Small intestine (tissue), 16 donors: ENCODE data around the gene ANKRD29. TPM values are rescaled to one million over a fixed set of nuclear protein-coding genes. Genes with fewer than 3 reads are reported as not detected.

Source experiments
- DNase-seq, 2 donors: peaks; one replicate each; pipeline versions ENCODE4 v3.0.0 to v3.0.0-alpha.2; 2013
- FAIRE-seq: peaks from 2 replicates; lab custom pipeline; 2012; peaks lifted over from hg19 to GRCh38; lab: Jason Lieb, UNC
- H3K27ac ChIP-seq, 3 donors: one replicate each; pipeline ENCODE4 v1.5.1; 2013; ENCODE audit warnings: low read length in 2 of 3, mild to moderate bottlenecking in 2 of 3, control low read depth in 1 of 3, inconsistent platforms in 1 of 3, low read depth in 1 of 3, moderate library complexity in 1 of 3
- H3K27me3 ChIP-seq, 3 donors: one replicate each; pipeline ENCODE4 v1.6.1; 2013; ENCODE audit warnings: low read length in 3 of 3, inconsistent platforms in 1 of 3; ENCODE audit not compliant: control insufficient read depth in 3 of 3, insufficient read depth in 3 of 3
- H3K36me3 ChIP-seq, 3 donors: one replicate each; pipeline ENCODE4 v1.6.1; 2013; ENCODE audit warnings: low read length in 3 of 3, inconsistent platforms in 1 of 3, low read depth in 1 of 3, mild to moderate bottlenecking in 1 of 3, moderate library complexity in 1 of 3; ENCODE audit not compliant: control insufficient read depth in 3 of 3, insufficient read depth in 2 of 3
- H3K4me1 ChIP-seq, 3 donors: one replicate each; pipeline ENCODE4 v1.6.1; 2013; ENCODE audit warnings: low read length in 2 of 3, inconsistent platforms in 1 of 3, low read depth in 1 of 3, mild to moderate bottlenecking in 1 of 3, moderate library complexity in 1 of 3; ENCODE audit not compliant: control insufficient read depth in 3 of 3, insufficient read depth in 2 of 3
- H3K4me3 ChIP-seq, 3 donors: one replicate each; pipeline ENCODE4 v1.5.1; 2013; ENCODE audit warnings: low read length in 3 of 3, control low read depth in 1 of 3, inconsistent platforms in 1 of 3, low read depth in 1 of 3, mild to moderate bottlenecking in 1 of 3, moderate library complexity in 1 of 3
- H3K9me3 ChIP-seq, 2 donors: one replicate each; pipeline ENCODE4 v1.6.1; 2013; ENCODE audit warnings: low read depth in 1 of 2, low read length in 1 of 2; ENCODE audit not compliant: control insufficient read depth in 2 of 2, insufficient read depth in 1 of 2
- whole genome bisulfite sequencing, 3 donors: extraction: QIAGEN DNeasy Blood & Tissue Kit; methylation state at CpG; one replicate each; pipeline ENCODE4 v1.1.7; 2013; 5-methylcytosine and 5-hydroxymethylcytosine counted together
- long read RNA-seq, 10 donors: transcript quantifications; one replicate each; lab custom pipeline, GENCODE V29; 2026
- polyA plus RNA-seq, 4 donors: library from polyadenylated mRNA; stranded (reverse) in 3 of 4; unstranded in 1 of 4; fragments of 200-250 nt in 3 of 4; fragments of 120-200 nt in 1 of 4; gene quantifications; one replicate each; pipeline versions ENCODE4 v1.2.1 to v1.2.3, GENCODE V29; 2013
- donor health status: healthy with polysubstance abuse.
- donor health status: control.
- donor health status: control.
- donor health status: Bipolar disorder and iron deficiency.
- donor health status: healthy.

ANKRD29 gene, protein sequence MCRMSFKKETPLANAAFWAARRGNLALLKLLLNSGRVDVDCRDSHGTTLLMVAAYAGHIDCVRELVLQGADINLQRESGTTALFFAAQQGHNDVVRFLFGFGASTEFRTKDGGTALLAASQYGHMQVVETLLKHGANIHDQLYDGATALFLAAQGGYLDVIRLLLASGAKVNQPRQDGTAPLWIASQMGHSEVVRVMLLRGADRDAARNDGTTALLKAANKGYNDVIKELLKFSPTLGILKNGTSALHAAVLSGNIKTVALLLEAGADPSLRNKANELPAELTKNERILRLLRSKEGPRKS
- 1 to 10 TPM; 1.8 to 5.1 (median 3.2) TPM for polyA plus RNA-seq
- long read RNA-seq, donor 1 = 0 reads
- long read RNA-seq, donor 2, partial matches to known transcripts = 0 of 1 reads
- long read RNA-seq, donor 2, other reads (novel, unspliced or antisense) = 0 of 1 reads
- long read RNA-seq, donor 3, partial matches to known transcripts = 0 of 1 reads
- long read RNA-seq, donor 3, other reads (novel, unspliced or antisense) = 0 of 1 reads
- long read RNA-seq, donor 4 = 0 reads
- long read RNA-seq, donor 5 = 0 reads
- long read RNA-seq, donor 6 = 0 reads
- long read RNA-seq, donor 7, partial matches to known transcripts = 0 of 3 reads
- long read RNA-seq, donor 7, other reads (novel, unspliced or antisense) = 0 of 3 reads
- long read RNA-seq, donor 8, partial matches to known transcripts = 0 of 1 reads
- long read RNA-seq, donor 8, other reads (novel, unspliced or antisense) = 0 of 1 reads
- long read RNA-seq, donor 9 = 0 reads
- long read RNA-seq, donor 10, transcript ANKRD29-202 (2 exons, 846 nt) = major isoform, 6 of 7 reads
- long read RNA-seq, donor 10, partial matches to known transcripts = 0 of 7 reads
- long read RNA-seq, donor 10, other reads (novel, unspliced or antisense) = 0 of 7 reads

DNA sequence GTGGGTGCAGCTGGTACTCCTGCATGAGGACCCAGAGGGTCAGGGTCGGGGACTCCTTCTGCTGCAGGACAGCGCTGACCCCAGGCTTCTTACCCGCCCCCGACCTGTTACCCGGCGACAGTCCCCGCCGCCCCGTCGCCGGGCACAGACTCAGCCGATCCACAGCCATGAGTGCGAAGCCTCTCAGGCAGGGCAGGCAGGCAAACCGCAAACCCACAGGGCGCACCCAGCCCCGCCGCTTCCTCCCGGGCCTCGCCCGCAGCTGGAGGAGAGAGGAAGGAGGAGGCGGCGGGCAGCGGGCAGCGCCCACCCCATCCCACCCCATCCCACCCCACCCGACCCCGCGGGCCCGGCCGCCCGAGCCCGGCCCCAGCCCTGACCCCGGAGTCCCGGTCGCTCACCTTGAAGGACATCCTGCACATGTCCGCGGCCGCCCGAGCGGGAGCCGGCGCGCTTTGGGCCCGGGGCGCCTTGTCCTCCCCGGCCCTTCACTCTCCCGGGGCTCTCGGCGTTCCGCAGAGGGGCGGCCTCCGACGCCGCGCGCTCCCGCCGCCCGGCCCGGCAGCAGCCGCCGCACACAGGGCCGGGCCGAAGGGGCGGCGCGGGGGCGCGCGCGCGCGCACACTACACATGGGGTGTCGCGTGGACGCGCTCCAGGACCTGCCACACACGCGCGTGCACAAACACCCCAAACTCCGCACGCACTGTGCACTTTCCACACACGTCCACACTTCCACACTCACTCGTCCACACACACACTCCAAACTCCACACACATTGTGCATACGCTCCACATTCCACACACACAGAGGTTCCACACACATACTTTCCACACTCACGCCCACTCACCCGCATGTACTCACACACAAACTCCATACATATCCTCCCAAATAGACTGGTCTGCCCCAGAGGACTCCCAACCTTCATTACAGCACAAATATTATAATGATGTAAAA is at the start of gene ANKRD29:
Gene ANKRD29 (minus strand): TSS at position 603 of the 955 bp plus-strand sequence. CDS start 181 bp downstream, at position 422.
- peaks cover 0 to 35% (median 3%) of the 10 kb centered on the region in 3 donors for H3K27me3 ChIP-seq
- DNase-seq = peak; percentile 28 to 64
- no peak within 1 kb of the TSS for H3K27ac ChIP-seq

DNA sequence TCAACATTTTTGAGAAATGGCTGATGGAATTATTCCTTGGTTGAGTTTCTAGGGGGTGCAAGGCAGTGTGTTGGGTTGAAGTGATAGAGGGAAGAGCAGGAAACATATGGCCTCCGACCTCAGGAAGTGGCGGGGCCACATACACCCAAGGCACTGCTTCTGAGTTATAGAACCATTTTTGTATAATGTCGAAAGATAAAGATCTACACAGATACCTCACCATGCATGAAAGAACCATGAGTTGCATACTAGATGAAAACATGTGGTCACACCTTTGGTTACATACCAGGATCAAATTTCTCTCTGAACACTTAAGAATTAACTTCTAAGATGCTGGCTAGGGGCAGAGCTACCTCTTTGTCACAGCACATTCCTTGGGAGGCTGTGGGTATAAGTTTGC is 49.7 kb upstream of the ANKRD29 start:
- FAIRE-seq (no peak), DNase-seq (no peak)
- 63 to 83% (median 69%) methylated on average over 3 of the region's 3 CpGs for WGBS, 3 donors
- Histone ChIP-seq H3K36me3 (no peaks in the 10 kb centered on the region), H3K9me3 (no peaks in the 10 kb centered on the region), H3K4me3 (no peak overlapping the region), H3K27ac (no peak overlapping the region), H3K27me3 (no peaks in the 10 kb centered on the region), H3K4me1 (peaks cover 0 to 17% (median 0%) of the 10 kb centered on the region in 3 donors)

More for the DNA sequence above, at the start of gene ANKRD29:
- H3K9me3 ChIP-seq = peaks cover 0 to 5% of the 10 kb centered on the region in 2 donors
- no peak for FAIRE-seq
- no peaks in the 10 kb centered on the region for H3K36me3 ChIP-seq
- peak within 1 kb of the TSS; percentile 40 to 66 (median 41) for H3K4me3 ChIP-seq
- H3K4me1 ChIP-seq = peaks cover 0 to 5% (median 0%) of the 10 kb centered on the region in 3 donors
- WGBS, 3 donors = 0 to 2% (median 1%) methylated on average over 46 to 86 of the region's 86 CpGs

DNA sequence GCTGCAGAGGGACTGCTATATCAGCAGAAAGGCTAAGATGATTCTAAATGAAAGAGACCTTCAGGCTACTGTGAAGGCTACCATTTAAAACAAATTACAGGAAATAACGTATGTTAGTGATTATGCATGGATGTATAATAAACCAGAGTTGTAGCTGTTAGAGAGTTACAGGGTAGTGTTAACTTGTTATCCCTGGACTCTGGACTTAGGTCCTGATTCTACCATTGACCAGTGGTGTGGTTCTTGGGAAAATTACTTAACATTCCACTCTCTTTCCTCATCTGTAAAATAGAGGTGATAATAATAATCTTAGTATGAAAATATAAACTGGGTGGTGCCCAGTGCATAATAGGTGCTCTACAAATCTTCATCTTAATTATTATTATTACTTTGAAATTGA is 48.7 kb upstream of the ANKRD29 start:
- H3K27ac ChIP-seq = peak overlapping the region in 1 of 3 donors; percentile 77
- FAIRE-seq (no peak), DNase-seq (peak; percentile 75 to 76)
- H3K36me3 ChIP-seq = no peaks in the 10 kb centered on the region
- WGBS, 3 donors = 13 to 55% (median 50%) methylated on average over 1 of the region's 1 CpG
- H3K27me3 ChIP-seq = no peaks in the 10 kb centered on the region
- peaks cover 0 to 5% of the 10 kb centered on the region in 2 donors for H3K9me3 ChIP-seq
- H3K4me1 ChIP-seq = peaks cover 0 to 17% (median 0%) of the 10 kb centered on the region in 3 donors
- H3K4me3 ChIP-seq = no peak overlapping the region

DNA sequence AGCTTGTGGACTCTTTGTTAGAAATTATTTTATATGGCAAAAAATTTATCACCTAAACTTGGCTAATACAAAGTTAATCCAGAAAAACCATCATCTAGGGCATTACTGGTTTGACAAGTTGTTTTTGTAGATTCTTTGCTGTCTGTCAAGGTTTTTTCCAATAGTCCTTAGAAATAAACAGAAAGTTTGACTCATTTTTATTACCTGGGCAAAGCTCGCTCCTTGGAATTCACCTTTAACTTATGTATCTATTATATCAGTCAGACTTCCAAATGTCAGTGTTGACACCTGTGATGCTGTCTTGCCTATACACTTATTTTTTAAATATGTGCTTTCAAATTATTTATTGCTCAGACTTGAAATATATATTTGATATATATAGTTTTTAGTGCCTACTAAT is 48.2 kb upstream of the ANKRD29 start:
- WGBS, 3 donors = 13 to 66% (median 56%) methylated on average over 1 of the region's 1 CpG
- peaks cover 0 to 5% of the 10 kb centered on the region in 2 donors for H3K9me3 ChIP-seq
- no peaks in the 10 kb centered on the region for H3K36me3 ChIP-seq
- FAIRE-seq (peak; percentile 65), DNase-seq (peak; percentile 83 to 86)
- H3K27ac ChIP-seq = peak overlapping the region in 1 of 3 donors; percentile 77
- H3K27me3 ChIP-seq = no peaks in the 10 kb centered on the region
- H3K4me3 ChIP-seq = no peak overlapping the region
- peaks cover 0 to 17% (median 0%) of the 10 kb centered on the region in 3 donors for H3K4me1 ChIP-seq

DNA sequence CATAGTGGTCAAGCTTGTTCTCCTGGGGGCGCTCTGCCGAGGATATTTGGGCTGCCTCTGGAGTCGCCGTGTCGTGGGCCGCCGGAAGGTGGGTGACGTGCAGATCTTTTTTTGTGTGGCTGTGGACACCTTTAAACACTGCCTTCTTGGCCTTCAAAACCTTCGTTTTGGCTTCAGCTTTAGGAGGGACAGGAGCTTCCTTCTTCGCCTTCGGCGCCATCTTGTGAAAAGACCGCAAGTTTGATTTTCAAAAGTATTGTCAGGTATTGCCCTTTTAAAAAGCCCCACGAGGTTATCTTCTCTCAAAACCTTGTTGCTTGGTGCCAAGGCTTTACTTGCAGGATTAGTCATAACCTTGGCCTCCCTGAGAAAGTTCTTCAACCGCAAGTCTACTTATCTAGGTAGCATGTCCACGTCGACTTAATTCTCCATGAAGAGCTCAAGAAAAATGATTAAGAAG is 47.4 kb upstream of the ANKRD29 start:
- Histone ChIP-seq H3K36me3 (no peaks in the 10 kb centered on the region), H3K4me1 (peaks cover 0 to 15% (median 0%) of the 10 kb centered on the region in 3 donors), H3K27me3 (no peaks in the 10 kb centered on the region), H3K27ac (peak overlapping the region in 1 of 3 donors; percentile 66), H3K9me3 (peaks cover 0 to 5% of the 10 kb centered on the region in 2 donors), H3K4me3 (no peak overlapping the region)
- DNase-seq = peak; percentile 30 to 47
- WGBS, 3 donors = 76 to 85% (median 78%) methylated on average over 17 of the region's 17 CpGs
- no peak for FAIRE-seq

DNA sequence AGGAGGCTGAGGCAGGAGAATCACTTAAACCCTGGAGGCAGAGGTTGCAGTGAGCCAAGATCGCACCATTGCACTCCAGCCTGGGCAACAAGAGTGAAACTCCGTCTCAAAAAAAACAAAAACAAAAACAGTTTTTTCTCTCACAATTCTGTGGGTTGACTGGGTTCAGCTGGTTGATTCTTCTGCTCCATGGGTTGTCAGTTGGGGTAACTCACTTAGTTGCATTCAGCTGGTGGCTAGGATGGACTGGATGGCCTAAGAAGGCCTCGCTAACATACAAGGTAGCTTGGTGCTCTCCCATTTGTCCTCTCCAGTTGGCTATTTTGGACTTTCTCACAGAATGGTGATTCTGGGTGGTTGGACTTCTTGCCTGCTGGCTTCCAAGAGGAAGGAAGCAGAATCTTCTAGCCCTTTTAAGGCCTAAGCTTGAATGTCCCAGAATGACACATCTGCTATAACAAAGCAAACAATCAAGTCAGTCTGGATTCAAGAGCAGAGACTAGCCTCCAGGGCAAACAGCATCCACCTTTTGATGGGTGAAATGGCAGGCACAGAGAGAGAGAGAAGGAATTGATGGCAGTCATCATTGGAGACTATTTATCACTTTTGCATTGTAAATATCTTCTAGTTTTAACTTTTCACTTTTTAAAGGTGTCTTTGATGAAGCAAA is 44.4 kb upstream of the ANKRD29 start:
- peaks cover 0 to 13% (median 0%) of the 10 kb centered on the region in 3 donors for H3K4me1 ChIP-seq
- DNase-seq = no peak
- no peak overlapping the region for H3K4me3 ChIP-seq
- peaks cover 0 to 5% of the 10 kb centered on the region in 2 donors for H3K9me3 ChIP-seq
- no peak overlapping the region for H3K27ac ChIP-seq
- no peaks in the 10 kb centered on the region for H3K36me3 ChIP-seq
- WGBS, 3 donors = 97 to 99% (median 98%) methylated on average over 3 of the region's 3 CpGs
- no peaks in the 10 kb centered on the region for H3K27me3 ChIP-seq
- FAIRE-seq = no peak

DNA sequence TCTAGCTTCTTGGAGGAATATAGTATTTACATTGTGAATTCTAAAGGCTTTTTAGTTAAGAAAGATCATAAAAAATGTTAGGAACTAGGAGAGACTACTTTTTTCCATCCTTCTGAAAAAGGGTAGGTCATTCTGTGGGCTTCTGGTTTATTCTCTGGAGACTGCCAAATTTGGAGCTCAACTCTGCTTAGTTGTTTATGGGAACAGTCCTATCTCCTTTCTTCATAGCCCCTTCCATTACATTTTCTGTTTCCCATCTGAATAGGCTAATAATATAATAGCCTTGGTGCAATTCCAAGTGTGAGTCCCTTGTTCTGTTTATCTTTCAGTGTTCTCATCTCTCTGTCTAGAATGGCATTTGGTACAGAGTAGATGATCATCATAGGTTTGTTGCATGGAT is 42.1 kb upstream of the ANKRD29 start:
- Histone ChIP-seq H3K27ac (no peak overlapping the region), H3K36me3 (no peaks in the 10 kb centered on the region), H3K27me3 (no peaks in the 10 kb centered on the region), H3K4me1 (no peaks in the 10 kb centered on the region), H3K4me3 (no peak overlapping the region), H3K9me3 (peaks cover 0 to 5% of the 10 kb centered on the region in 2 donors)
- DNase-seq (no peak), FAIRE-seq (no peak)
